HEK293T (cell line): ENCODE data around the gene PKNOX1.

Source experiments
- BHLHE40 ChIP-seq: fragments of 450-650 bp; IDR thresholded peaks from 2 replicates; pipeline ENCODE4 v1.6.1; 2016; ENCODE audit warnings: mild to moderate bottlenecking, moderate library complexity, borderline replicate concordance
- FOXK2 ChIP-seq: fragments of 450-650 bp; IDR thresholded peaks from 2 replicates; pipeline ENCODE4 v1.6.1; 2016; ENCODE audit warnings: mild to moderate bottlenecking
- L3MBTL2 ChIP-seq: fragments of 450-650 bp; conservative IDR thresholded peaks from 2 replicates; pipeline ENCODE4 v1.6.1; 2016; ENCODE audit warnings: mild to moderate bottlenecking
- LEF1 ChIP-seq: fragments of 450-650 bp; IDR thresholded peaks from 2 replicates; pipeline ENCODE4 v1.6.1; 2017; ENCODE audit warnings: mild to moderate bottlenecking, borderline replicate concordance
- SUZ12 ChIP-seq: fragments of 450-650 bp; IDR thresholded peaks from 2 replicates; pipeline ENCODE4 v1.6.1; 2016; ENCODE audit warnings: mild to moderate bottlenecking

- TF ChIP-seq BHLHE40 (no peak), L3MBTL2 (no peak), SUZ12 (no peak), LEF1 (no peak), FOXK2 (no peak)
Observed at GRCh38 chr21:43023175-43023574, 48.8 kb downstream of the PKNOX1 start.
